HEK293 (cell line): ENCODE results near the gene ADAMTS10.

ENCODE experiments used
- BCL11A ChIP-seq: fragments of 450-650 bp; formaldehyde crosslinking; IDR thresholded peaks from 2 replicates; pipeline ENCODE4 v1.5.1; 2016; ENCODE audit warnings: low read depth, missing biosample characterization, missing genetic modification characterization
- GLI2 ChIP-seq: fragments of 450-650 bp; formaldehyde crosslinking; IDR thresholded peaks from 2 replicates; pipeline ENCODE4; 2017; ENCODE audit warnings: missing biosample characterization, missing genetic modification characterization, low read depth, borderline replicate concordance
- HOXD13 ChIP-seq: sonication (generic); formaldehyde crosslinking; IDR thresholded peaks from 2 replicates; pipeline ENCODE4 v1.8.0; 2022; ENCODE audit warnings: missing genetic modification reagents, borderline replicate concordance
- MEIS1 ChIP-seq: sonication (generic); formaldehyde crosslinking; IDR thresholded peaks from 2 replicates; pipeline ENCODE4 v1.8.1; 2022; ENCODE audit warnings: missing genetic modification reagents, mild to moderate bottlenecking, borderline replicate concordance
- SALL2 ChIP-seq: fragments of 450-650 bp; formaldehyde crosslinking; IDR thresholded peaks from 2 replicates; pipeline ENCODE4 v1.5.0; 2017; ENCODE audit warnings: missing biosample characterization, mild to moderate bottlenecking, missing genetic modification characterization, borderline replicate concordance
- SP2 ChIP-seq: fragments of 450-650 bp; formaldehyde crosslinking; IDR thresholded peaks from 2 replicates; pipeline ENCODE4 v1.5.1; 2016; ENCODE audit warnings: missing biosample characterization, missing genetic modification characterization
- SP7 ChIP-seq: fragments of 450-650 bp; formaldehyde crosslinking; IDR thresholded peaks from 2 replicates; pipeline ENCODE4 v1.5.1; 2016; ENCODE audit warnings: missing biosample characterization, missing genetic modification characterization
- ZBTB11 ChIP-seq: fragments of 450-650 bp; formaldehyde crosslinking; conservative IDR thresholded peaks from 2 replicates; pipeline ENCODE4 v1.5.1; 2016; ENCODE audit warnings: low read depth, missing biosample characterization, missing genetic modification characterization
- ZBTB48 ChIP-seq: fragments of 450-650 bp; formaldehyde crosslinking; IDR thresholded peaks from 2 replicates; pipeline ENCODE4 v1.5.1; 2016; ENCODE audit warnings: missing biosample characterization, missing genetic modification characterization
- ZNF114 ChIP-seq: fragments of 450-650 bp; formaldehyde crosslinking; IDR thresholded peaks from 2 replicates; pipeline ENCODE4 v1.5.0; 2017; ENCODE audit warnings: missing biosample characterization, missing genetic modification characterization
- ZNF140 ChIP-seq: fragments of 450-650 bp; formaldehyde crosslinking; IDR thresholded peaks from 2 replicates; pipeline ENCODE4 v1.5.1; 2016; ENCODE audit warnings: missing biosample characterization, missing genetic modification characterization
- ZNF169 ChIP-seq: fragments of 450-650 bp; formaldehyde crosslinking; IDR thresholded peaks from 2 replicates; pipeline ENCODE4 v1.5.1; 2016; ENCODE audit warnings: missing biosample characterization, missing genetic modification characterization
- ZNF18 ChIP-seq: fragments of 450-650 bp; formaldehyde crosslinking; IDR thresholded peaks from 2 replicates; pipeline ENCODE4 v1.5.1; 2016; ENCODE audit warnings: missing biosample characterization, missing genetic modification characterization
- ZNF26 ChIP-seq: fragments of 450-650 bp; formaldehyde crosslinking; IDR thresholded peaks from 2 replicates; pipeline ENCODE4 v1.5.1; 2016; ENCODE audit warnings: missing biosample characterization, missing genetic modification characterization
- ZNF354C ChIP-seq: fragments of 450-650 bp; formaldehyde crosslinking; IDR thresholded peaks from 2 replicates; pipeline ENCODE4 v1.5.1; 2016; ENCODE audit warnings: missing biosample characterization, missing genetic modification characterization, low read depth, borderline replicate concordance
- ZNF449 ChIP-seq: fragments of 450-650 bp; formaldehyde crosslinking; IDR thresholded peaks from 2 replicates; pipeline ENCODE4 v1.5.1; 2017; ENCODE audit warnings: missing biosample characterization, mild to moderate bottlenecking, missing genetic modification characterization, moderate library complexity
- ZNF513 ChIP-seq: fragments of 450-650 bp; IDR thresholded peaks from 2 replicates; pipeline ENCODE4 v1.5.1; 2018; ENCODE audit warnings: missing biosample characterization, missing genetic modification characterization
- ZNF610 ChIP-seq: fragments of 450-650 bp; formaldehyde crosslinking; IDR thresholded peaks from 2 replicates; pipeline ENCODE4 v1.5.1; 2016; ENCODE audit warnings: missing biosample characterization, missing genetic modification characterization, borderline replicate concordance
- ZNF639 ChIP-seq: fragments of 450-650 bp; formaldehyde crosslinking; IDR thresholded peaks from 2 replicates; pipeline ENCODE4 v1.5.1; 2016; ENCODE audit warnings: missing biosample characterization, missing genetic modification characterization
- ZNF645 ChIP-seq: fragments of 450-650 bp; formaldehyde crosslinking; IDR thresholded peaks from 2 replicates; pipeline ENCODE4; 2016; ENCODE audit warnings: missing biosample characterization, missing genetic modification characterization
- ZNF660 ChIP-seq: fragments of 450-650 bp; IDR thresholded peaks from 2 replicates; pipeline ENCODE4 v1.5.1; 2018; ENCODE audit warnings: missing biosample characterization, mild to moderate bottlenecking, missing genetic modification characterization
- ZNF670 ChIP-seq: fragments of 450-650 bp; formaldehyde crosslinking; IDR thresholded peaks from 2 replicates; pipeline ENCODE4 v1.5.1; 2016; ENCODE audit warnings: missing biosample characterization, missing genetic modification characterization, low read depth
- ZNF677 ChIP-seq: fragments of 450-650 bp; IDR thresholded peaks from 2 replicates; pipeline ENCODE4 v1.5.0; 2018; ENCODE audit warnings: missing biosample characterization, mild to moderate bottlenecking, missing genetic modification characterization, moderate library complexity
- ZSCAN23 ChIP-seq: fragments of 450-650 bp; formaldehyde crosslinking; IDR thresholded peaks from 2 replicates; pipeline ENCODE4 v1.5.1; 2016; ENCODE audit warnings: missing biosample characterization, missing genetic modification characterization

ADAMTS10 gene

GRCh38 chr19:8610041-8610935, at the start of gene ADAMTS10 (continued):
- TF ChIP-seq ZNF18 (tag by site-specific recombination) (peak; percentile 94), ZNF639 (no peak; the same call in none of the 2 replicates), ZBTB48 (peak; percentile 53), SALL2 (no peak), ZNF169 (tag by site-specific recombination) (no peak), GLI2 (no peak), ZNF660 (tag by site-specific recombination) (no peak), HOXD13 (no peak), ZNF140 (tag by site-specific recombination) (no peak), MEIS1 (CRISPR knock-in tag) (no peak), ZNF513 (tag by site-specific recombination) (no peak), ZNF645 (tag by site-specific recombination) (peak; percentile 95), ZNF677 (tag by site-specific recombination) (peak; percentile 56; the same call in 1 of the 2 replicates), SP7 (tag by site-specific recombination) (peak; percentile 45), ZNF449 (tag by site-specific recombination) (no peak; the same call in 1 of the 2 replicates), ZNF670 (tag by site-specific recombination) (no peak), SP2 (tag by site-specific recombination) (no peak), ZNF26 (tag by site-specific recombination) (no peak), ZNF354C (tag by site-specific recombination) (no peak), ZNF610 (tag by site-specific recombination) (no peak), ZBTB11 (tag by site-specific recombination) (no peak; the same call in 1 of the 2 replicates), ZNF114 (tag by site-specific recombination) (no peak), ZSCAN23 (tag by site-specific recombination) (no peak; the same call in 1 of the 2 replicates), BCL11A (tag by site-specific recombination) (0 out of 2 replicates have a peak, but pooled peaks have one; percentile 54)
